Omental fat pad (tissue), 4 donors: ENCODE measurements around the gene SLC22A8. TPM values are rescaled to one million over a fixed set of nuclear protein-coding genes. Genes with fewer than 3 reads are reported as not detected.

Source experiments
- ATAC-seq: fragments of 150-250 bp; one replicate; pipeline ENCODE4 v1.9.1; 2016; ENCODE audit warnings: mild to moderate bottlenecking, moderate library complexity; ENCODE audit not compliant: low FRiP score
- DNase-seq: peaks from one replicate; pipeline ENCODE4 v3.0.0-alpha.2; 2019; ENCODE audit warnings: low spot score
- total RNA-seq, 4 donors: library from RNA; depleted of rRNA; stranded (reverse); fragments of >200 nt; gene quantifications; one replicate each; pipeline ENCODE4 v1.1.0, GENCODE V29; 2016
- TF ChIP-seq, protein P1 (sequence below), 3 donors: fragments of 450-650 bp; IDR thresholded peaks; one replicate each; pipeline ENCODE4 v1.5.1; 2016 to 2017; ENCODE audit warnings: antibody characterized with exemption in 3 of 3, mild to moderate bottlenecking in 3 of 3, moderate library complexity in 2 of 3

The SLC22A8 gene
- total RNA-seq, 4 donors from 2014 or later: not detected

DNA sequence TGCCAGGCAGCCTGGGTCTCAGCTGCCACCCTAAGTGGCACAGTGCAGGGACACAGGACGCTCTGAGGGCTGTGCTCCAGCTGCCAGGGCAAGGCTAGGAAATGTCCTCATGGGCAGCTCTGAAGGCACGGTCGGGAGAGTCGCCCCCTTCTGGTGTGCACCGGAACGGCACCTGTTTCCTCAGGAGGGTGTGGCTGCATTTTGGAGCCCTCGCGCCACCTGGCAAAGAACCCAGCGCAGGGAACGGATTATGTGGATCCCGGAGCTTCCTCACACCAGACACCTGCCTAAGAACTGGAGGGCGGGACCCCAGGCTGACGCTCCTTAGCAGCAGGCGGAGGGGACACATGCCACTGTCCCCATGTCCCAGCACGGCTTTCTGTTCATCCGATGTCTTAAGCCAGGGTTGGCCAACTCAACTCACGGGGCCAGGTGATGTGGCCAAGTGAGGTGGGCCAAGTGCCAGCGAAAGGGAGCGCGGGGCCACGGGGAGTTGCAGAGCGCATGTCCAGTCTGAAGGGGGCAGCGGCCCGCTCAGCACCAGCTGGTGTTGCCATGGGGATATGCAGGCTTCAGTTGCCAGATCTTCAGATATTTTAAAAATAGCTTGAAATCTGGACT is 5.1 kb upstream of the SLC22A8 start:
- TF ChIP-seq, protein P1, sequence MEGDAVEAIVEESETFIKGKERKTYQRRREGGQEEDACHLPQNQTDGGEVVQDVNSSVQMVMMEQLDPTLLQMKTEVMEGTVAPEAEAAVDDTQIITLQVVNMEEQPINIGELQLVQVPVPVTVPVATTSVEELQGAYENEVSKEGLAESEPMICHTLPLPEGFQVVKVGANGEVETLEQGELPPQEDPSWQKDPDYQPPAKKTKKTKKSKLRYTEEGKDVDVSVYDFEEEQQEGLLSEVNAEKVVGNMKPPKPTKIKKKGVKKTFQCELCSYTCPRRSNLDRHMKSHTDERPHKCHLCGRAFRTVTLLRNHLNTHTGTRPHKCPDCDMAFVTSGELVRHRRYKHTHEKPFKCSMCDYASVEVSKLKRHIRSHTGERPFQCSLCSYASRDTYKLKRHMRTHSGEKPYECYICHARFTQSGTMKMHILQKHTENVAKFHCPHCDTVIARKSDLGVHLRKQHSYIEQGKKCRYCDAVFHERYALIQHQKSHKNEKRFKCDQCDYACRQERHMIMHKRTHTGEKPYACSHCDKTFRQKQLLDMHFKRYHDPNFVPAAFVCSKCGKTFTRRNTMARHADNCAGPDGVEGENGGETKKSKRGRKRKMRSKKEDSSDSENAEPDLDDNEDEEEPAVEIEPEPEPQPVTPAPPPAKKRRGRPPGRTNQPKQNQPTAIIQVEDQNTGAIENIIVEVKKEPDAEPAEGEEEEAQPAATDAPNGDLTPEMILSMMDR (IDR thresholded peaks at IDR 0.05): no peak
- DNase-seq (no peak), ATAC-seq (no peak)

DNA sequence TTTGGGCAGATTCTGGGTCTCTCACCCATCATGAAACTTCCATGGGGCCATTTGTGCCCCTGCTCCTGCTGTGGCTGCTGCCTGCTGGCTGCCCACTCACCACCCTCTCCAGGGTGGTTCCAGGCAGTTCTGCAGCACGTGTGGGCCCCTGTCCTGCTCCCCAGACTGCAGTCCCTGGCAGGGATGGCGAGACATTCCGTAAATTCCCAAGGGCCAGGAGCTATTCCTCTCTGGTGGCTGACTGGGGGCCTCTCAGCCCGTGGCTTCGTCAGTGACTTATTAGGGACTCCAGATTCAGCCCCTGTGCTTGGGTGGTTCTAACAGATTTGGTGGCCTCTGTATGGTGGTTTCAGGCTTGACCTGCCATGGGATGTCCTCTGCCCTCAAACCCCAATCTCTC is 3.9 kb upstream of the SLC22A8 start:
- ATAC-seq (no peak), DNase-seq (no peak)
- TF ChIP-seq, protein P1 (IDR thresholded peaks at IDR 0.05): no peak

GRCh38 chr11:63017306-63017974 is 1.8 kb upstream of the SLC22A8 start:
- no peak for DNase-seq
- ATAC-seq: no peak
- TF ChIP-seq, protein P1 (IDR thresholded peaks at IDR 0.05): no peak

DNA sequence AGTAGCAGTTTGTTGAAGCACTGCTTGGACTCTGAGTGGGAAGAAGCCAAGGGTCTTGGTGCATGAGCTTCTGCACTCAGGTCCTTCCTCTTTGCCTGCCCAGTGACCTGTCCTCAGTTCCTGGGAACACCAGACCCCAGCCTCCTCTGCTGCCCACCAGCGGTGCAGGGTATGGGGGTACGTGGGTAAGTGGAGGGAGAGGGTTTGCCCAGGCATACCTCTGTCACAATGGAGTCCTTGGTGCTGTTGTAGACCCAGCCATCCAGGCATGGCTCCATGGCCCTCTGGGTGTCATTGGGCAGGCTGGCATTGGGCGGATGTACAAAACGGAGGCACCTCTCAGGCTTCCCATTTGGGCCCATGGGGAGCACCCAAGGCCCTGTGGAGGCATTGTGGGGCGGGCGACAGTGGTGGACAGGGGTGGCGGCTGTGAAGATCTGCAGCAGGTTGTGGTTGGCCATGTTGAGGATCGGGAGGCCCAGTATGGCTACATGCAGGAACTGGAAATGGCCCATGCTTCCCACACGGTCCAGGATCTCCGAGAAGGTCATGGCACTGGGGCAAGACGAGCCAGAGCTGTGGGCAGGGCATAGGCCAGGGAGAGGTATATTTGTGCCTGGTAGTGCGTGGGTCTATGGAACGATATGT is 1.1 kb downstream of the SLC22A8 start:
- no peak for DNase-seq
- ATAC-seq: no peak
- TF ChIP-seq, protein P1 (IDR thresholded peaks at IDR 0.05): no peak

DNA sequence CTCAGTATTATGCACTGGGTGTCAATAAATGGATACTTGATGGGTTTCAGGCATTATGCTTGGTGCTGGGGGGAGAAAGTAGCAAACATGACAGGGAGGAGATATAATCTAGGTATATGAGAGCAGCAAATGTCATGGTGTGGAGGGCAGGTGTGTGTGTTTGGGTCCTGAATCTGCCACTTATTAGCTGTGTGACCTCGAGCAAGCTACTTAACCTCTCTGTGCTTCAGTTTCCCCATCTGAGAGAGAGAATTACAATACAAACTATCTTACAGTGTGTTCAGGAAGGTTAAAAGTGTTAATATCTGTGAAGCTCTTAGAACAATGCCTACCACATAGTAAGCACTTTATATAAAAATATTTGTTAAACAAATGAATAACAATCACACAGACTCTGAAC is 2.8 kb downstream of the SLC22A8 start:
- DNase-seq (no peak), ATAC-seq (no peak)
- TF ChIP-seq, protein P1 (IDR thresholded peaks at IDR 0.05): no peak

DNA sequence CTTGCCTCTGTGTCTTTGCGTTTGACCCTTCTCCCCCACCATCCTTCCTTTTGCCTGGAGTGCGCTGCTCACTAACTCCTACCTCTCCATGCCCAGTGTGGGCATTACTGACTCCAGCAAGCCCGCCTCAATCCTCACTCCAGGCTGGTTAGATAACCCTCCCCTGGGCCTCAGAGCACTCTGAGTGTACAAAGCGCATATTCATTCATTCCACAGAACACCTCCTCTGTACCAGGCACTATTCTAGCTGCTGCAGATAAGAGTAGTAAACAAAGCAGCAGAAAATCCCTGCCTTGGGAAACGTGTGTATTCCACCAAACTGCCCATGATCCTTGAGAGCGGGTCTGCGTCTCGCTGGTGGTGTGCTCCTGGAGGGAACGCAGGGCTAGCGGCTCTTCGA is 3.2 kb downstream of the SLC22A8 start:
- DNase-seq (no peak), ATAC-seq (no peak)
- TF ChIP-seq, protein P1 (IDR thresholded peaks at IDR 0.05): no peak
